Hippocampal formation (tissue), 2 donors: ENCODE data around the gene CEP57.

ENCODE experiments used
- DNase-seq, 2 donors: peaks; one replicate each; lab custom pipeline; 2025; lab: John Stamatoyannopoulos, UW

CEP57 gene

DNA sequence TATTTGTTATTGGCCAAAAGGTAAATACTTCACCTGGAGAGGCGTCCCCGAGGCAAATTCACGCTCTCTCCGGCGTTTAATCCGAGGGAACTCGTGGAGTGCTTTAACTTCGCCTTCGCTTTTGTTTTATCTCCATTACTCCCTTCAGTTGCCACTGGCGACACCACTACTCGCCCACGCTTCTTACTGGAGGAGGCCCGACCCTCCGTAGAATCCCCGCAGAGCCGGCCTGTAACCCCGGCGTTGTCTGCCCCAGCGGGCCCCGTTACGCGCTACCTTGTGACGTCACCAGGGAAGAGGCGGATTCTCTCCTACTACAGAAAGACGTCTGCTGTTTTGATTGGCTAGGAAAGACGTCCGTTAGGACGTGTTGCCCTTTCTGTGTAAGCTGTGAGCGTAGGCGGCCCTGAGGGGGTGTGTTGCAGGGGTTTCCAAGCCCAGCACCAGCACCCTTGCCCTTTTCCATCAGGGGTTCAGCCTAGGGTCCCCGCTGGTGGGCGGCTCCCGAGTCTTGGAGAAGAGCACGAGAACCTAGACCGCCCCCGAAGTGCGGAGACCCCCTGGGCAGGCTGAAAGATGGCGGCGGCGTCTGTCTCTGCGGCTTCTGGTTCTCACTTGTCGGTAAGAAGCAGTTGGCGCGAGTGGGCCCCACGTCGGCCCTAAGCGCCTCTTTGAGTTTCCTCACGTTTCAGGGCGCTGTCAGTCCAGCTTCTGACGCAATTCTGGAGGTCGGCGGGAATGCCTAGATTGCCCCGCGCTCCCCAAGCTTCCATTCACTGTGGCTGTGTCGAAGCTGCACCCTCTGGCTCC is at the start of gene CEP57:
Gene CEP57, plus strand, starts transcription at position 376 of the 810 bp plus-strand sequence. Its CDS starts 201 bp downstream, at position 577.
- peak; percentile 90 to 98 for DNase-seq

DNA sequence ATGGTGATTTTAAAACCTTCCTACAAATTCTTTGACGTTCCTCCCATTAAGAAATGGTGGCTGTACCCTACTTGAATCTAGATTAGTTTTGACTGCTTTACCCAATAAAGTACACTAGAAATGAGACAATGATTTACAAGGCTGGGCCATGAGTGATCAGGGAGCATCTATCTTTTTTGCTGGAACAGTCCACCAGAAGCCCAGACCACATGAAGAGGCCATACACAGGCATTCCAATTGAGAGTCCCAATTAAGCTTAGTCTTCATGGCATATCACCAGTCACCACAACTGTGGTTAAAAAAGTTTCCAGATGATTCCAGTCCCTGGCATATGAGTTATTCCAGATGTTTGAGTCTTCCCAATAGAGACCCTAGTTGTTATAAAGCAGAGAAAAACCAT is 40.2 kb upstream of the CEP57 start:
- DNase-seq, result no peak

DNA sequence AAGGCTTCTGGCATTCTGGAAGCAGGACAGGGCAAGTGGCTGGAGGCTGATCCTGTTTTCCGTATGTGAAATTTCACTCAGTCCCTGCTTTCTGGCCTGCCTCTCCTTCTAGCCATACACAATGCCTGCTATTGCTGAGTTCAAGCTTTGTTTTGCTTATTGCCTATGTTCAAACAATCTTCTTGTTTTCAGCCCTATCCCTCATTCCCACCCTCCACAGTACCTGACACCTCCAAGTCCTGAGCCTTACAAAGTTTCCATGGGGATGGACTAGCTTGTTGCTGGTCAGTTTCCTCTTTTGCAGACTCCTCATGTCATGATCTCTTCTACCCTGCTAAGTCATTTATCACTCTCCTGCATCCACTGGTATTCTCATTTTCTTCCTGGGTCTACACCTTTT is 38.8 kb upstream of the CEP57 start:
- no peak for DNase-seq

DNA sequence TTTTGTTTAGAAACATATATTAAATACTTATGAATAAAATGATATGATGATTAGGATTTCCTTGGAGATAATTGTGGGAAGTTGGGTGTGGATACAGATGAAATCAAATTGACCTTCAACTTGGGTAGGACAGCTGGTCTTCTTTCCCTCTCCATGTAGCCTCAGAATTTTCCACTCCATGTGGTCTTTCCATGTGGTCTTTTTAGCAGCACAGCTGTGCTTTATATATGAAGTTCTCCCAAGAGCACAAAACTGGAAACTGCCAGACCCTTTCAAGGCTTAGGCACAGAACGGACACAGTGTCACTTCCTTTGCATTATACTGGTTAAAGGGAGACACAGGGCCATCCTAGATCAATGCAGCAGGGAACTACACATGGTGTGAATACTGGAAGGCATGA is 29.4 kb upstream of the CEP57 start:
- no peak for DNase-seq

DNA sequence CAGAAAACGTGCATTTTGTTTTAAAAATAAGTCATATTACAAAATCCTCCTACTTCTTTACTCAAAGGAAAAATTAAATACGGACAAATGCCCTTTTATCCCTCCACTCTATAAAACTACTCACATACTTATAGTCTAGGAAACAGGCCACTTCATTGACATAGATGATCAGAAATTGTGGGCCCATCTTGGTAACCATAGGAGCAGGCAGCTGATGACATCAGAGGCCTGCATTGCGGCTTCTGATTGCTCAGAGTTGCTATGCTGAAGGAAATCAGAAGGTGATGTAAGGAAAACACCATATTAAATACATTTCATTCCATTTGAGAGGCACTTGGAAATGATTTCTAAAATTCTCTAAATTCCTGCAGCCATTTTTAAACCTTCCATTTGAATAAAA is 27.8 kb upstream of the CEP57 start:
- DNase-seq, result no peak

DNA sequence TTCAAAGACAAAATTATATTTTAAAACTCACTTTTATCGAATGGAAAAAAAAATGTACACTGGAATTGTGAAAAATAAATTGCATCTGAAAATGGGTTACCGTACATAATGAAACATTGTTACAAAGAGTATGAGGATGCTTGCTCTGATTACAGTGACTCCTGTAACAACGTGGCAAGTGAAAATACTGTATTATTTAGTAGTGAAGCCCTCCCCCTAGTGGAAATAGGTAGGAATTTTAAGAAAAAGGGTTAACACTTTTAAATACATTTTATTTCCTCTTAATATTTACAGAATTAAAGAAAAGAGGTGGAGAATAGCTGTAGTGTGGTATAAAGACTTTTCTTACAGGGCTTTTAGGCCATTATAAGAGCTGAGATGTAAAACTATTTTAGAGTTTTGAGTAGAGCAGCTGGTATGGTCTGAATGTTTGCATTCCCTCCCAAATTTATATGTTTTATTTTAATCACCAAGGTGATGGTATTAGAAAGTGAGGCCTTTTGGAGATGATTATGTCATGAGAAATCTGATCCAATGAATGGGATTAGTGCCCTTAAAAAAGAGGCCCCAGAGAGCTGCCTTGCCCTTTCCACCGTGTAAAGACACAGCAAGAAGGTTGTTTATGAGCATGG is 25.9 kb upstream of the CEP57 start:
- DNase-seq, result peak in 1 of 2 donors; percentile 66

DNA sequence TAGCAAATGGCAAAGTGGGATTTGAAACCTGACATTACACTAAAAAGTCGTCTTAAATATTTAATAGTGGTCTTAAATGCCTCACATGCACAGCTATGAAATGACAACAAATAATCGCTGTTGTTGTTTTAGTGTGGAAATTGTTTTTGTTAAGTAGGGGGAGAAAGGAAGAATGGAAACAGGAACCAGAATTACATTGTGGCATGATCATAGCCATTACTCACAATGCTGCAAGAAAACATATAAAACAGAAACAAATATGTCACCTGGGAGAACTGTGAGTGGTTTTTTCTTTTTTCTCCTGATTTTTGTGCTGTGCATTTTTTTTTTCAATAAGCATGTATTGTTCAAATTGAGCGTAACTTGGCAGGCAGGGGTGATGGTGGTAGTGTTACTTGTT is 23.6 kb upstream of the CEP57 start:
- DNase-seq, result no peak

DNA sequence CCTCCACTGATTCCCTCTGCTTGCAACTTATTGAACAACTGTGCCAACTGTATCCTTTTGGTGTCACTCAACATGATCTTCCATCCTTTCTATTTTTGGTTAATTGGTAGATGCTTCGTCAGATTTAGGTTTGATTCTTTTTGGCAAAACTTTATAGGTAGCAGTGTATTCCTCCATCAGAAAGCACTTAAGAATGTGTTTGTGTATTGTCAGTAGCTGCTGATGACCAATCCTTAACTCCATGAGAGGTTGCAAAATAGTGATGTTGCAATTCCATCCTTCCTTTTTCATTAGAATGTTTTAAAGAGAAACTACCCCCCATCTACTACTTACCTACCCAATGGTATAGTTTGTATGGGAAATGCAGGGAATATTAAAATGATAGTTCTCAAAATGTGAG is 22.8 kb upstream of the CEP57 start:
- no peak for DNase-seq

DNA sequence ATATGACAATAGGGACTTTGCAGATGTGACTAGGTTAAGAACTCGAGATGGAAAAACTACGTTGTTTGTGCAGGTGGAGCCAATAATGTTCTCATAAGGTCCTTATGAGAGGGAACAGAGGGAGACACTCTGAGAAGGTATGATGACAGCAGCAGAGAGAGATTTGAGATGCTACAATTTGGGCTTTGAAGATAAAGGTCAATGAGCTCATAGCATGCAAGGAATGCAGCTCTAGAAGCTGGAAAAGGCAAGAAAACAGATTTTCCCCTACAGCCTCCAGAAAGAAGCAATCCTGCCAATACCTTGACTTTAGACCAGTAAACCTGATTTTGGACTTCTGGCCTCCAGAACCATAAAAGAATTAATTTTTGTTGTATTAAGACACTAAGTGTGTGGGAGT is 21.8 kb upstream of the CEP57 start:
- no peak for DNase-seq

DNA sequence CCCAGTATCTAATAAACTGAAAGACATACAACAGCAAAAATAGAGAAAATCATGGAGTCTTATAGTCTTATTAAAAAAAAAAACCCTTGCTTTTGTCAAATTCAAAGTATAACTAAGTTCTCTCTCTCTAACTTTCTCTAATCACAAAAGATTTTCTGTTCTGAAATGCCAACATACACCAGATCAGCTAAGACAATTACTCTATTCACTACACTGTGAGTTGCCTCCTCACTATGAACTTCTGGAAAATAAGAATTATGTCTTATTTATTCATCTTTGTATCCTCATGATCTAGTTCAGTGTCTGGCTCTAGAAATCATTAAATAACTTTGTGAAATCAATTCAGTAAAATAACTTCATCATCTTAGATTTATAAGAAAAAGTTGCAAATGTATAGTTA is 13.4 kb upstream of the CEP57 start:
- DNase-seq, result no peak

DNA sequence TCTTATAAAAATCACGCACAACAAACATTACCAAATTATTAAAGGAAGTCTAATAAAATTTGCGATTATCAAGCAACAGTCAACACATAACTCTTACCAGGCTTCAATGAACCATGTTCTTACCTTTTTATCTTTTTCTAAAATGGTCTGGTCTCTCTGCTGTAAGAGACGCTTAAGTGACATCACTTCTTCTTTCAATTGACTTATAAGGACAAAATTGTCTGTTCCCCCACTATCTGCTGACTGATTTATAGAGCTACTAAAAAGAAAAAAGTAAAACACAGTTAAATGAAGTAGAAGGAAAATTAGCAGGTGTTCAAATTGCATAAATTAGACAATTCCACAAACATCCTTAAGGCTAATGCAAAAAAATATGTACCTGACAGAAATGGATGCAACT is 11.6 kb upstream of the CEP57 start:
- DNase-seq, result no peak

DNA sequence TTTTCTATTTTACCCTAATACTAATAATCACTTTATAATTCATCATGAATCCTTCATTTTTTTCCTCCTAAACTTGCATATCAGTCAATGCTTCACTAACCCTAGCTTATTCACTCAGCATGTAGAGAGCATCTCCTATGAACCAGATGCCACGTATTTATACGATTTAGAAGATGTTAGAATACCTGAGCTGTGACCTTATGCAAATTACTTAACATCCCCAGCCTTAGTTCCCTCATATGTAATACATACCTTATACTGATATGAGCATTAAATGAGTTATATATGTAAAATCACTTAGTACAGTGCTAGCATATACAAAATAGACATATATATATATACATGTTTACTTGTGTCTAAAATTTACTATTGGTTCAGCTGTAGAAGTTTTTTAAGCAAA is 9.8 kb upstream of the CEP57 start:
- no peak for DNase-seq

DNA sequence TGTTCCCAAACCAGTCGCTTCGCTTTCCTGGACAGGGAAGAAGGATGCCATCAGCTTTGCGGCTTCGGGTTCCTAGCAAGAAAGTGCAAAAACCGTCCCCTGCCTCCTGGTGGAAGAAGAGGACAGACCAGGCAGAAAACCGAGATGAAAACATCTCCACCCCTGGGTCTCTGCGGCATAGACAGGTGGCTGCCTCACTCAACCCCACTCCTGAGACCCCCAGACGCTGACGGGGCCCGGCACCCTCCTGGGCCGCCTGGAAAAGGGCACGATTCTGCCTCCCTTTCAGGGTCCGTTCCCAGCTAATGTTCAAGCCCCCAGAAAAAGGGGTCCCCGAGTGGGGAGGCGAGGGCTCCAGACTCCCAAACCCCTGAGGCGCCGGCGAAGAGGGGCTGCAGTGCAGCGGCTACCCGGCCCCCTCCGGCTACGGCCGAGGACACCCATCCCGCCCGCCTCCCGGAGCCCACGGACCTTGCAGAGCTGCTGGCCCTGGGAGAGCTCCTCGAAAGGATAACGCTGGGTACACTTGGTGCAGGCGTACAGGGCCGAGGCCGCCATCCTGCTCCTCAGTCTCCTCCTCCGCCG is 1.3 kb upstream of the CEP57 start:
- DNase-seq, result peak in 1 of 2 donors; percentile 23

DNA sequence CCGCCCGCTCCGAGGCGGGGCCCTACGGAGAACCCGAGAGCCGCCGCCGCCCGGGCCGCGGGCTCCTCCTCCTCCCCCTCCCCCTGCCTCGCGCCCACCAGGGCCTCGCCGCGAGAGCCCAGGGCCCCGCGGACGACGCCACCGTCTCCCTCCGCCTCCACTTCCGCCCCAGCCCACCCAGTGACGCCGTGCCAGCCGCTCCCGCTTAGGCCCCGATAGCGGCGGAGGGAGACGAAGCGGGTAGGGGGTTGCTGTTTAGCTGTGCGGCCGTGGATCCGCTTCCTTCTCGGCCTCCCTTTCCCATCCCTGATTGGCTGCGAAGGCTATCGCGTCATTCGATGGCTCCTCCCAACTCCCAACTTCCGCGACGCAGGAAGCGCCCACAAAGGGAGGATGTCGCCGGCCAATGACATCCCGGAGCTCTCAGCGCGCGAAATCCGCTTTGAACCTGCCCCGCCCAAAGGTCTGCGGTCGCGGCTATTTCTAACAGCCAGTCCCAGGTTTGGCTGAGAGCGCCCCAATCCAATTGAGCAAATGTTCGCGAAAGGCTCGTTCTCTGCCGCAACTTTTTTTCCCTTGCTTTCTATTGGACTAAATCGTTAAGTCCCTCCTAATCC is 684 bp upstream of the CEP57 start, which contains the start of gene FAM76B:
Gene FAM76B, minus strand, starts transcription at position 277 of the 617 bp plus-strand sequence. CDS start 304 bp downstream, outside the sequence.
- DNase-seq, result peak; percentile 96 to 97

DNA sequence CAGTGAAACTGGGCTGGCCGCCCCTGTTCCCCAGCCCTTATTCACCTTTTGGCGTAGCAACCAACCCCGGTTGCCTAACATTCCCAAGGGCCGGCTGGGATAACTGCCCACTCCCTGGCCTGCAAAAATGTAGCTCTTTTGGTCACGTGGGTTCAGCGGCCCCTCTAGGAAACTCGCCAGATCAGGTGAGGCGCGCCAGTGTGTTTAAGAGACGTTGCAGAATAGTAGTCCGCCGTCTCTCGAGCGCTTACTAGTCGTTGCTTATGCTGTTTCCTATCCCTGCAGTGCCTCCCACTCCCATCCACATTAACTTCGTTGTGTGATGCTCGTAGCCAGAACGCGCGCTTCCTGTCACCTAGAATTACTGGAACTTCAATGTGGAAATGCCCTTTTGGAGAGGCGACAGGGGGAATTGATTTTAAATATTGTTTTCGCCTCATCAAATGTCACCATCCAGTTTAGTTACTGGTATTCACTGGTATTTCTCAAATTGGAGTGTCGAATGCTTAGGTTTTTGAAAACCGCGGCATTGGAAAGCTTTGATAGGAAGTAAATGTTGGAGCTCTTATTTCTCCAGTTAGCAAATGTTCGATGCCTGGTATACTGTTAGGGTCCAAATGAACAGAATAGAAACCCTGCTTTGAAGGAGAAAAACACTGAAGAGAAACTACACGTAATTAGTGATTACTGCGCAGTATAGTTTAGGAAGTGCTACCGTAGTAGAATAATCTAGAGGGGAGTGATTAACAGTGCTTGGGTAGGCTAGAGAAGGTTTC is 823 bp downstream of the CEP57 start:
- DNase-seq, result peak in 1 of 2 donors; percentile 21

DNA sequence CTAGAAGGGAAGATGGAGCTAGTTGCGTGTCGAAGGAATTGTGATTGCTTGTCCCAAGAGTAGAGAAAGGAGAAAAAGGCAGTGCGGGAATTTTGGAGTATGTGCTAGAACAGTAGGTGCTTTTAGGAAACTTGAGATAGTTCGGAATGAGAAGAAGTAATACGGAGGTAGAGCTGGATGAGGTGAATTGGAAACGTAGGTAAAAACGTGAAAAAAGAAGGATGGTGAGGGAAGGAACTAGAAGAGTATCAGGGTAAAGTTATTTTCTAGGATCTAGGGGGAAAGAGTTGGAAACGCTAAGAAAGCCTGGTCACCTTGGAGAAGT is 1.4 kb downstream of the CEP57 start:
- no peak for DNase-seq

DNA sequence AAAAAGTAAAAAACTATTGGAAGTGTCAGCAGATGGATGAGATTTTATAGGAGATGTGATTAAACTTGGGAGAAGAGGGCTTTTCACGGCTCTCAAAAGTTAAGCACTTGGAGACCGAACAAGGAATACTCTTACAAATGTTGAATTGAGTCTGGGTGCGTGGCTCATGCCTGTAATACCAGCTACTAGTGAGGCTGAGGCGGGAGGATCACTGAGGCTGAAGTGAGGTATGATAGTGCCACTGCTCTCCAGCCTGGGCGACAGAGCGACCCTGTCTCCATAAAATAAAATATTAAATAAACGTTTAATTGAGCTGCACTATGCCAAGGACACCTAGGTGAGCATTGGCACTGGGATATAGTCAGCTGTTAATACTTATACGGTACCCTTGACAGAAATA is 1.9 kb downstream of the CEP57 start:
- DNase-seq, result no peak

DNA sequence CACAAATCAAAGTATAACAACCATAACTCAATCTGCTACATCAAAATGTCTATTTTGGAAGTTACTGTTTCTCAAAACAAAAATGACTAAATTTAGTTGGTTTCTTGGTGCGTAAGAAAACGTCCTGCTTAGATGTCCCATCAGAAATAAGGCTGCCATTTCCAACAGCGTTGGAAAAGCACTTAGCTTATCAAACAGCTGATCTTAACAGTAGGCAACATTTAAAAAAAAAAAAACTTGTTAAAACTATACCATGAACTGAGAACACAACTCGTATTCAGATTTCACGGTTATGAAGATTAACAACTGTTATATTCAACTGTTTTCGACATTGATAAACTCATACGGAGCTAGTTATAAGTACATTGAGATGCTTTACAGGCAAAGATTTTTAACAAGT is 2.4 kb downstream of the CEP57 start:
- no peak for DNase-seq

DNA sequence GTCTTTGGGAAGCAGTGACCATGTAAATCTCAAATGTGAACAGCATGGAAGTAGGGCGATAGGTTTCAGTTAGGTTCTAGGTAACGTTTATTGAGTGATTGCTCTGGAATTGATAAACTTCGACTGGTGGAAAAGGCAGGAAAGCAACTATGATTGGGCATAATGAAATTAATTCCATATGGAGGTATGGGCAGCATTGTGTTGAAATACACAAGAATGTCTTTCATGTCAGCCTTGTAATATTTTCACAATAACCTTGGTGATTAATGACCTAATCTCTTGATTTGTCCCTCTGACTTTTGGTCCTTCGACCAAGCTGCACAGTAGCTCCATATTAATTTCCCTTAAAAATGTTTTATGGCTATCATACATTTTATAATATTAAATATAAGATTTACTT is 2.8 kb downstream of the CEP57 start:
- DNase-seq, result no peak

DNA sequence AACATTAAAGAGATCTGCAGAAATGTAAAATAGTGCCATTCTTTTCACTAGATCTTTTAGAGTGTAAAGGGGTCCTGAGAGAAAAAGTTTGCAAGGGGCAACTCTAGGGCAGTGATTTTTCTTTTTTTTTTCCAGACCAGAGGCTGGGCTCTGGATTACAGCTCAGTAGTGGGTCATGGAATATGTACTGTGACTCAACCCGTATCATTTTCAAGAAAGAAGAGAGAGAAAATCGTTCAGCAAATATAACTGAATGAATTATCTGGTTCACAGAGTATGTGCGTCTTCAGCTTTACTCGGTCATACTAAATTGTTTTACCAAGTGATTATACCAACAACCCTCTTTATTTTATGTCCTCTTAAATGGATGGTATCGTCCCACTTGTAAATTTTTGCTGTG is 3.8 kb downstream of the CEP57 start:
- DNase-seq, result no peak

DNA sequence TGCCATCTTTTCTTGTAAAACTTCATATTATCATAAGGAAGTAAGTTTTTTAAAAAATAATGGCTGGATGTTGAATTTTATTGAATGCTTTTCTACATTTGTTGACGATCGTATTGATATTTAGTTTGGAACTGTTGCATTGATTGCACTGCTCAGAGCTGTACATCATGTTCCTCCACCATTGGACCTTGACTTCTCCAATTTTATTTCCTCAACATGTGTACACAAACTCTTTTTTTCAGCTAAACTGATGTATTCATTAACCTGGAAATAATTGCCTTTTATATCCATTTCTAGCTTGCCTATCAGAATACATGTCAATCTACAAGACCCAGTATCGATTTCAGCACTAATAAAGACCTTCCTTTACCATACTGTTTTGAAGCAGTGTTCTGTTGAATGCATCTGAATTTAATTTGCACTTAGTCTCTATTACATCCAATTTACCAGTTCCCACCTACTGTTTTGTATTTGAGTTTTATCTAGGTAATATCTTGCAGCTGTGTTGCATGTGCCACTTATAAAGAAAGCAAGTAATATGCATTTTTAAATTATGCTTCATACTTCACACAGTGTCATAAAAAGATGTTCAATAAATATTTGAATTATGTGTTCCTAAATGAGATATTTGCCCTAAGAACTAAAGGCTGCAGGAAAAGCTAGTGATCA is 5.5 kb downstream of the CEP57 start:
- no peak for DNase-seq
